ENCODE measurements around the gene THSD4. TPM values are rescaled to one million over a fixed set of nuclear protein-coding genes. Genes with fewer than 3 reads are reported as not detected.

THSD4 gene
- total and polyA plus RNA-seq, 9 of the 15 experiments (the other 6 are each of a cell fraction or from before 2014, with no cell fraction given), result 0.04 TPM; not detected in 5

GRCh38 chr15:71426792-71427191 is 311.5 kb downstream of the THSD4 start:
- ChIA-PET CTCF (ENCODE audit: low intra/inter-chr PET ratio) (no interaction called here), POLR2A (no interaction called here)
- Histone ChIP-seq H3K27me3 (ENCODE audit: control insufficient read depth in 2 of 2, insufficient read depth in 2 of 2, low read length in 2 of 2) (no peaks in the 10 kb centered on the region), H3K27ac (ENCODE audit: extremely low read depth, low read depth, low read length) (no peak overlapping the region), H3K4me1 (replicated peaks in 1 of 2; ENCODE audit: control insufficient read depth in 2 of 2, insufficient read depth in 2 of 2, low read length in 2 of 2) (no peaks in the 10 kb centered on the region), H3K9ac (ENCODE audit: insufficient read depth in 1 of 2, low read depth in 2 of 2, low read length in 2 of 2) (no peak overlapping the region), H3K36me3 (ENCODE audit: control insufficient read depth, insufficient read depth, low read length) (no peaks in the 10 kb centered on the region), H3K9me3 (replicated peaks; ENCODE audit: control insufficient read depth, insufficient read depth, low read depth, low read length) (no peaks in the 10 kb centered on the region), H3K4me3 (no peak overlapping the region), H3K4me2 (ENCODE audit: insufficient read depth, low read length) (no peak overlapping the region), H3K9me1 (ENCODE audit: control insufficient read depth, insufficient read depth, low read length) (no peaks in the 10 kb centered on the region), H4K20me1 (replicated peaks; ENCODE audit: control insufficient read depth, insufficient read depth, low read length) (no peaks in the 10 kb centered on the region), H2AFZ (ENCODE audit: low read depth, low read length) (no peak overlapping the region), H3K79me2 (ENCODE audit: control insufficient read depth, insufficient read depth, low read length) (no peaks in the 10 kb centered on the region)
- no peak for ATAC-seq
- no peak for DNase-seq (ENCODE audit: extremely low read depth in 1 of 4, low spot score in 3 of 4)
- in situ Hi-C loops (cut with MboI) (no loop called here), intact Hi-C loops (cut with micrococcal nuclease) (no loop called here)
- no TSS peak for BruUV-seq (replicated peaks)
- 2% methylated on average over 2 of the region's 2 CpGs for WGBS (ENCODE audit: insufficient coverage, low coverage, missing lambda C conversion rate)
- no peak for FAIRE-seq
- TF ChIP-seq ZNF318 (IDR thresholded peaks at IDR 0.05; ENCODE audit: borderline replicate concordance in 1 of 2, low read depth in 1 of 2) (no peak), SLC30A9 (CRISPR knock-in tag; IDR thresholded peaks at IDR 0.05) (no peak), ZNF75A (CRISPR knock-in tag; IDR thresholded peaks at IDR 0.05) (no peak)
